Measurements from ENCODE around the gene STIM1. TPM values are rescaled to one million over a fixed set of nuclear protein-coding genes. Genes with fewer than 3 reads are reported as not detected.

STIM1 gene
- total RNA-seq, 1 experiment from 2014 or later, result 18.0 TPM

- POLR2A ChIA-PET, result no interaction called here
- H3K27ac Mint-ChIP-seq, result no peak overlapping the region
- H3K4me1 Mint-ChIP-seq, result no peaks in the 10 kb centered on the region
- H3K27me3 Mint-ChIP-seq (ENCODE audit: low read depth), result no peaks in the 10 kb centered on the region
- H3K9me3 Mint-ChIP-seq, result 0 out of 2 replicates have a peak, but pooled peaks cover 3% of the 10 kb centered on the region
- H3K36me3 Mint-ChIP-seq, result no peaks in the 10 kb centered on the region
- CTCF ChIA-PET, result no interaction called here
- ATAC-seq (no peak), DNase-seq (ENCODE audit: low spot score) (no peak)
- H3K4me3 Mint-ChIP-seq, result no peak overlapping the region
- TF ChIP-seq AFF4 (CRISPR knock-in tag; IDR thresholded peaks at IDR 0.05; ENCODE audit: borderline replicate concordance) (no peak), JAZF1 (CRISPR knock-in tag; IDR thresholded peaks at IDR 0.05) (no peak), HMGA2 (CRISPR knock-in tag; IDR thresholded peaks at IDR 0.05) (no peak), ZNF263 (CRISPR knock-in tag; IDR thresholded peaks at IDR 0.05; ENCODE audit: low read depth) (no peak), STAT6 (CRISPR knock-in tag; conservative IDR thresholded peaks at IDR 0.05; ENCODE audit: low read depth) (no peak), NR2C2 (CRISPR knock-in tag; IDR thresholded peaks at IDR 0.05) (no peak)
- TF ChIP-seq, protein P1, sequence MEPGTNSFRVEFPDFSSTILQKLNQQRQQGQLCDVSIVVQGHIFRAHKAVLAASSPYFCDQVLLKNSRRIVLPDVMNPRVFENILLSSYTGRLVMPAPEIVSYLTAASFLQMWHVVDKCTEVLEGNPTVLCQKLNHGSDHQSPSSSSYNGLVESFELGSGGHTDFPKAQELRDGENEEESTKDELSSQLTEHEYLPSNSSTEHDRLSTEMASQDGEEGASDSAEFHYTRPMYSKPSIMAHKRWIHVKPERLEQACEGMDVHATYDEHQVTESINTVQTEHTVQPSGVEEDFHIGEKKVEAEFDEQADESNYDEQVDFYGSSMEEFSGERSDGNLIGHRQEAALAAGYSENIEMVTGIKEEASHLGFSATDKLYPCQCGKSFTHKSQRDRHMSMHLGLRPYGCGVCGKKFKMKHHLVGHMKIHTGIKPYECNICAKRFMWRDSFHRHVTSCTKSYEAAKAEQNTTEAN (CRISPR knock-in tag; IDR thresholded peaks at IDR 0.05), result no peak
Observed at GRCh38 chr11:3885855-3886254, 30.4 kb downstream of the STIM1 start.

DNA sequence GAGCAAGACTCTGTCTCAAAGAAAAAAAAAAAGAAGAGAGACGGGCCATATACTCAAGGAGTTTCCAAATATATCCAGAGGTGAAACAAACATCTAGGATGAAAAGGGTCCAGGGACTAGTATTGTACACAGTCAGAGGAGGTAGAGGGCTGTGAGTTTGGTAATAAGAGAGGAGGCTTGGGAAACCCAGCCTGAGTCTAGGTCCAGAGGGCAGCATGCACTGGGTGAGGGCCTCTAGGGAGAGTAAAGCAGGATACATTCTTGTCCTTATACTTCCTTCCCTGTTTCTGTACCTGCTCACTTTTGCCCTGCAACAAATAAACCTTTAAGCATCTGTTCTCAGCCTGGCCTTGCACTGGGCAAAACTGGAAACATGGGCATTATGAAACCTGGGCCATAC, 31.5 kb downstream of the STIM1 start:
- no peak for ATAC-seq
- TF ChIP-seq STAT6 (CRISPR knock-in tag; conservative IDR thresholded peaks at IDR 0.05; ENCODE audit: low read depth) (no peak), ZNF138 (CRISPR knock-in tag; conservative IDR thresholded peaks at IDR 0.05) (no peak), E2F5 (CRISPR knock-in tag; IDR thresholded peaks at IDR 0.05) (no peak), CREM (CRISPR knock-in tag; IDR thresholded peaks at IDR 0.05) (no peak), ZSCAN18 (CRISPR knock-in tag; IDR thresholded peaks at IDR 0.05) (no peak), MAX (CRISPR knock-in tag; IDR thresholded peaks at IDR 0.05) (no peak), EMX1 (CRISPR knock-in tag; IDR thresholded peaks at IDR 0.05) (no peak), NFE2L1 (CRISPR knock-in tag; IDR thresholded peaks at IDR 0.05) (no peak), ZNF671 (CRISPR knock-in tag; IDR thresholded peaks at IDR 0.05) (no peak), ATF1 (CRISPR knock-in tag; IDR thresholded peaks at IDR 0.05) (no peak), SMAD4 (CRISPR knock-in tag; IDR thresholded peaks at IDR 0.05) (no peak), TEAD1 (CRISPR knock-in tag; IDR thresholded peaks at IDR 0.05) (no peak)
- TF ChIP-seq, protein P2, sequence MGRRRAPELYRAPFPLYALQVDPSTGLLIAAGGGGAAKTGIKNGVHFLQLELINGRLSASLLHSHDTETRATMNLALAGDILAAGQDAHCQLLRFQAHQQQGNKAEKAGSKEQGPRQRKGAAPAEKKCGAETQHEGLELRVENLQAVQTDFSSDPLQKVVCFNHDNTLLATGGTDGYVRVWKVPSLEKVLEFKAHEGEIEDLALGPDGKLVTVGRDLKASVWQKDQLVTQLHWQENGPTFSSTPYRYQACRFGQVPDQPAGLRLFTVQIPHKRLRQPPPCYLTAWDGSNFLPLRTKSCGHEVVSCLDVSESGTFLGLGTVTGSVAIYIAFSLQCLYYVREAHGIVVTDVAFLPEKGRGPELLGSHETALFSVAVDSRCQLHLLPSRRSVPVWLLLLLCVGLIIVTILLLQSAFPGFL (CRISPR knock-in tag; IDR thresholded peaks at IDR 0.05; ENCODE audit: borderline replicate concordance), result no peak
- TF ChIP-seq, protein P3, sequence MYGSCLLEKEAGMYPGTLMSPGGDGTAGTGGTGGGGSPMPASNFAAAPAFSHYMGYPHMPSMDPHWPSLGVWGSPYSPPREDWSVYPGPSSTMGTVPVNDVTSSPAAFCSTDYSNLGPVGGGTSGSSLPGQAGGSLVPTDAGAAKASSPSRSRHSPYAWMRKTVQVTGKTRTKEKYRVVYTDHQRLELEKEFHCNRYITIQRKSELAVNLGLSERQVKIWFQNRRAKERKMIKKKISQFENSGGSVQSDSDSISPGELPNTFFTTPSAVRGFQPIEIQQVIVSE (CRISPR knock-in tag; IDR thresholded peaks at IDR 0.05; ENCODE audit: borderline replicate concordance), result no peak

More for the DNA sequence above, 31.5 kb downstream of the STIM1 start:
- Mint-ChIP-seq H3K4me3 (no peak overlapping the region), H3K27me3 (ENCODE audit: low read depth) (no peaks in the 10 kb centered on the region), H3K9me3 (0 out of 2 replicates have a peak, but pooled peaks cover 3% of the 10 kb centered on the region), H3K27ac (no peak overlapping the region), H3K4me1 (no peaks in the 10 kb centered on the region), H3K36me3 (no peaks in the 10 kb centered on the region)
- ChIA-PET POLR2A (no interaction called here), CTCF (interaction anchor here (0.7 kb wide), 1 partner anchor 198 kb away, joined by 3 read pairs; no protein-coding TSS in a partner anchor)
- DNase-seq (ENCODE audit: low spot score), result no peak

Data from WTC11 (cell line).